GM12878 (cell line): ENCODE data around the gene SKIC8. TPM values are rescaled to one million over a fixed set of nuclear protein-coding genes. Genes with fewer than 3 reads are reported as not detected.

Experiments used
- ATAC-seq: fragments of 200-7000 bp; cut with Tn5 transposase; 3 replicates; pipeline ENCODE4 v1.9.1; 2020; ENCODE audit warnings: mild to moderate bottlenecking, moderate library complexity
- BruUV-seq: library from RNA; stranded (reverse); fragments of 400-500 nt; replicated peaks from 2 replicates; lab custom pipeline; 2021; lab: Mats Ljungman, UMichigan
- CTCF ChIA-PET: fragments of 300-600 bp; sonication (Branson Sonifier 250); formaldehyde crosslinking; extraction: SDS; loops from one replicate; lab custom pipeline; 2021; ENCODE audit warnings: inconsistent platforms; lab: Yijun Ruan, JAX
- POLR2A ChIA-PET: fragments of 350-600 bp; formaldehyde crosslinking; extraction: SDS; loops from one replicate; lab custom pipeline; 2021; ENCODE audit warnings: inconsistent platforms; lab: Charles Lee
- RAD21 ChIA-PET: fragments of 300-600 bp; sonication (Branson Sonifier 250); formaldehyde crosslinking; loops from one replicate; lab custom pipeline; 2023; ENCODE audit warnings: antibody characterized with exemption; ENCODE audit not compliant: unreplicated experiment; lab: Charles Lee
- SMC1A ChIA-PET: fragments of 300-600 bp; sonication (Branson Sonifier 250); formaldehyde crosslinking; loops from one replicate; lab custom pipeline; 2023; ENCODE audit not compliant: unreplicated experiment, uncharacterized antibody; lab: Charles Lee
- DNase-seq: peaks from one replicate; pipeline ENCODE4 v3.0.0-alpha.2; 2011; ENCODE audit warnings: low read depth, low spot score
- FAIRE-seq: peaks from 3 replicates; lab custom pipeline; 2011; peaks lifted over from hg19 to GRCh38; lab: Jason Lieb, UNC
- H2AFZ ChIP-seq: 2 replicates; pipeline ENCODE4 v1.6.0; 2011; ENCODE audit warnings: low read depth, low read length, control low read depth; ENCODE audit not compliant: control insufficient read depth
- H3K27ac ChIP-seq: 2 replicates; pipeline ENCODE4 v1.5.1; 2011; ENCODE audit warnings: control low read depth; ENCODE audit not compliant: control insufficient read depth, insufficient read depth
- H3K27me3 ChIP-seq, 2 experiments: replicated peaks in 1 of 2; 2 replicates each; pipeline versions ENCODE4 v1.6.0 to v1.6.1; 2011; ENCODE audit warnings: low read length in 1 of 2; ENCODE audit not compliant: control insufficient read depth in 2 of 2, insufficient read depth in 2 of 2
- H3K36me3 ChIP-seq, 2 experiments: 2 replicates each; pipeline ENCODE4 v1.5.1; 2011; ENCODE audit warnings: low read length in 1 of 2; ENCODE audit not compliant: control insufficient read depth in 2 of 2, insufficient read depth in 2 of 2
- H3K4me1 ChIP-seq: 2 replicates; pipeline ENCODE4 v1.6.1; 2011; ENCODE audit warnings: mild to moderate bottlenecking, low read length, moderate library complexity, mixed read lengths; ENCODE audit not compliant: control insufficient read depth, insufficient read depth
- H3K4me2 ChIP-seq: 2 replicates; pipeline ENCODE4 v1.6.0; 2011; ENCODE audit warnings: control low read depth; ENCODE audit not compliant: control insufficient read depth, insufficient read depth
- H3K4me3 ChIP-seq: fragments of 200-600 bp; sonication (generic); 2 replicates; pipeline ENCODE4 v1.5.1; 2016
- H3K79me2 ChIP-seq: 2 replicates; pipeline ENCODE4 v1.6.0; 2011; ENCODE audit warnings: low read length; ENCODE audit not compliant: control insufficient read depth, insufficient read depth
- H3K9ac ChIP-seq: 2 replicates; pipeline ENCODE4 v1.8.0; 2011; ENCODE audit warnings: low read length, control low read depth, mixed read lengths; ENCODE audit not compliant: control insufficient read depth, insufficient read depth
- H3K9me3 ChIP-seq: replicated peaks from 3 replicates; pipeline ENCODE4 v1.5.1; 2011; ENCODE audit warnings: mild to moderate bottlenecking, low read length; ENCODE audit not compliant: control insufficient read depth, insufficient read depth
- H4K20me1 ChIP-seq: 2 replicates; pipeline ENCODE4 v1.6.0; 2011; ENCODE audit not compliant: control insufficient read depth, insufficient read depth
- ATF3 ChIP-seq: IDR thresholded peaks from 2 replicates; pipeline ENCODE4 v1.6.1; 2011; ENCODE audit warnings: low read depth, mild to moderate bottlenecking, low read length, moderate library complexity, borderline replicate concordance; ENCODE audit errors: extremely low read depth
- BCL11A ChIP-seq: IDR thresholded peaks from 2 replicates; pipeline ENCODE4 v1.6.1; 2011; ENCODE audit warnings: low read depth, low read length
- DPF2 ChIP-seq: fragments of 450-650 bp; IDR thresholded peaks from 2 replicates; pipeline ENCODE4 v1.6.1; 2017; ENCODE audit warnings: mild to moderate bottlenecking
- E2F4 ChIP-seq: IDR thresholded peaks from 2 replicates; pipeline ENCODE4 v1.6.1; 2012; ENCODE audit warnings: low read depth, low read length, improper control_type of control experiment
- E2F8 ChIP-seq: fragments of 450-650 bp; IDR thresholded peaks from 2 replicates; pipeline ENCODE4 v1.6.1; 2018; ENCODE audit warnings: mild to moderate bottlenecking, low read depth, moderate library complexity; ENCODE audit not compliant: partially characterized antibody
- E4F1 ChIP-seq: fragments of 450-650 bp; IDR thresholded peaks from 2 replicates; pipeline ENCODE4 v1.6.1; 2018; ENCODE audit warnings: borderline replicate concordance, mild to moderate bottlenecking; ENCODE audit not compliant: partially characterized antibody
- MTA3 ChIP-seq: IDR thresholded peaks from 2 replicates; pipeline ENCODE4 v1.6.1; 2012; ENCODE audit warnings: low read length, inconsistent platforms, borderline replicate concordance
- PRDM15 ChIP-seq: fragments of 450-650 bp; formaldehyde crosslinking; IDR thresholded peaks from 2 replicates; pipeline ENCODE4 v1.4.0; 2020; ENCODE audit warnings: mild to moderate bottlenecking, moderate library complexity
- SUPT20H ChIP-seq: IDR thresholded peaks from 2 replicates; pipeline ENCODE4 v1.6.1; 2011; ENCODE audit warnings: low read depth, mild to moderate bottlenecking, low read length, moderate library complexity, borderline replicate concordance; ENCODE audit not compliant: control insufficient read depth
- WGBS: methylation state at CpG from one replicate; pipeline ENCODE4 v1.1.6; 2016; ENCODE audit warnings: low lambda C conversion rate; ENCODE audit not compliant: insufficient replicate concordance, insufficient coverage; ENCODE audit errors: missing lambda C conversion rate; 5-methylcytosine and 5-hydroxymethylcytosine counted together
- in situ Hi-C: fragments of 300-500 bp; cut with MboI; formaldehyde crosslinking; loops from 9 replicates; pipeline ENCODE4 v1.14.3; 2018; ENCODE audit warnings: mixed read lengths
- intact Hi-C: fragments of 100-400 bp; cut with micrococcal nuclease; formaldehyde crosslinking; loops from one replicate; pipeline ENCODE4 v1.14.2; 2022; ENCODE audit not compliant: unreplicated experiment
- polyA plus RNA-seq, 11 experiments: library from polyadenylated mRNA; depleted of rRNA in 4 of 11; unstranded in 6 of 11; stranded (reverse) in 5 of 11; fragments of >200 nt; fragmentation: Nextera tagmentation in 4 of 11; fragmentation: Illumina TruSeq in 1 of 11; extraction: Ambion mirVana in 4 of 11; extraction: Trizol in 1 of 11; gene quantifications; 1 replicate in 1 of 11; 2 replicates in 10 of 11; pipeline versions ENCODE4 v1.2.1 to v1.2.3, GENCODE V29; 2011 to 2016; ENCODE audit warnings: inconsistent platforms in 2 of 11, missing spikeins in 2 of 11, low read depth in 1 of 11
- total RNA-seq, 4 experiments: library from RNA; depleted of rRNA in 3 of 4; stranded (reverse); fragments of >200 nt in 3 of 4; fragmentation: Illumina TruSeq in 1 of 4; extraction: Trizol in 1 of 4; gene quantifications; 2 replicates each; pipeline versions ENCODE4 v1.2.1 to v1.2.3, GENCODE V29; 2013 to 2021

Gene SKIC8
- total and polyA plus RNA-seq, 10 of the 15 experiments (the other 5 are each of a cell fraction or from before 2014, with no cell fraction given), result 57.0 to 288 (median 128) TPM

- H4K20me1 ChIP-seq, result no peaks in the 10 kb centered on the region
- ChIA-PET POLR2A (no interaction called here), SMC1A (interaction anchor here (1.5 kb wide), 1 partner anchor 10 kb away, joined by 5 read pairs; no protein-coding TSS in a partner anchor), RAD21 (interaction anchor here (0.5 kb wide), 1 partner anchor 230 kb away, joined by 3 read pairs; no protein-coding TSS in a partner anchor), CTCF (no interaction called here)
- H3K4me3 ChIP-seq, result no peak overlapping the region
- no peak overlapping the region for H3K9ac ChIP-seq
- no peaks in the 10 kb centered on the region for H3K4me1 ChIP-seq
- no peak overlapping the region for H2AFZ ChIP-seq
- H3K27me3 ChIP-seq, result no peaks in the 10 kb centered on the region
- no peak overlapping the region for H3K27ac ChIP-seq
- H3K79me2 ChIP-seq, result no peaks in the 10 kb centered on the region
- FAIRE-seq, result no peak
- no peak for ATAC-seq
- in situ Hi-C loops (no loop called here), intact Hi-C loops (no loop called here)
- no peak overlapping the region for H3K4me2 ChIP-seq
- H3K36me3 ChIP-seq, result no peaks in the 10 kb centered on the region
- 85% methylated on average over 2 of the region's 2 CpGs for WGBS
- no peak for DNase-seq
- H3K9me3 ChIP-seq, result no peaks in the 10 kb centered on the region
- BruUV-seq, result no TSS peak
- TF ChIP-seq MTA3 (no peak), E2F4 (no peak), E2F8 (no peak), ATF3 (no peak), PRDM15 (no peak), DPF2 (no peak), SUPT20H (no peak), BCL11A (no peak), E4F1 (no peak)
Observed at GRCh38 chr15:78272316-78272715, 27.1 kb downstream of the SKIC8 start.
